ENCODE measurements around the gene DAGLA.

DNA sequence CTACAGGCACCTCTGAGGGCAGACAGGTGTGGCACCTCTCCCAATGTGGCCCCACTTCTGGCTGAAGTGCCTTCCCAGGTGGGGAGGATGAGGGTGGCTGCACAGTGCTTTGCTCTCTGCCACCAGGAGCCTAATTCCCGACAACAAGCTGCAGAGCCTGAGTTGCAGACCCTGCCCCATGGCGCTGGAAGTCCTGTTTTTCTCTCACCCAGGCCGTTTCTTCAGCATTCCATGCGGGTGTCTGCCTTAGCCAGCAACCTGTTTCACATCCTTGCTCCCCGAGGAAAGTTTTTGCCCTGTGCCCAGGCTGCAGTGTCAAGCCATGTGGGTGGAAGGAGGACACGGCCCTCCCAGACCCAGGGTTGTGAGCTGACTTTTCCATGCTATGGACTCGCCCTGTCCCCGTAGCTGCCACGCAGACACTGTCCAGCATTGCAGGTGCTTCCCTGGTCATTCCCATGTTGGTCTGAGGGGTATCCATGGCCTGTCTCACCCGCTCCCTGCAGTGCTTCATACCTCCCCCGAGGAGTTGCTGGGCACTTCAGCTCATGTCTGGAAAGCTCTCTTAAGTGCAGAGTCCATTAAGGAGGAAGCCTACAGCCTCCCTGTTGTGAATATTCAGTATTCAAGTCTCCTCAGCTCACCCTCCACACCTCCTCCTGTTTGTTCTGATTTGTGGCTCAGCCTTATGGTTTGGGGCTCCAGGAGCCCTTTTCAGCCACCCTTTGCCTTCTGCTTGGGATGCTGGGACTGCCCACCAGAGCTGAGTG lies 2.9 kb downstream of the DAGLA start:
- TF ChIP-seq EZH2 (IDR thresholded peaks at IDR 0.05; ENCODE audit: low read depth) = no peak
- TF ChIP-seq, protein P1, sequence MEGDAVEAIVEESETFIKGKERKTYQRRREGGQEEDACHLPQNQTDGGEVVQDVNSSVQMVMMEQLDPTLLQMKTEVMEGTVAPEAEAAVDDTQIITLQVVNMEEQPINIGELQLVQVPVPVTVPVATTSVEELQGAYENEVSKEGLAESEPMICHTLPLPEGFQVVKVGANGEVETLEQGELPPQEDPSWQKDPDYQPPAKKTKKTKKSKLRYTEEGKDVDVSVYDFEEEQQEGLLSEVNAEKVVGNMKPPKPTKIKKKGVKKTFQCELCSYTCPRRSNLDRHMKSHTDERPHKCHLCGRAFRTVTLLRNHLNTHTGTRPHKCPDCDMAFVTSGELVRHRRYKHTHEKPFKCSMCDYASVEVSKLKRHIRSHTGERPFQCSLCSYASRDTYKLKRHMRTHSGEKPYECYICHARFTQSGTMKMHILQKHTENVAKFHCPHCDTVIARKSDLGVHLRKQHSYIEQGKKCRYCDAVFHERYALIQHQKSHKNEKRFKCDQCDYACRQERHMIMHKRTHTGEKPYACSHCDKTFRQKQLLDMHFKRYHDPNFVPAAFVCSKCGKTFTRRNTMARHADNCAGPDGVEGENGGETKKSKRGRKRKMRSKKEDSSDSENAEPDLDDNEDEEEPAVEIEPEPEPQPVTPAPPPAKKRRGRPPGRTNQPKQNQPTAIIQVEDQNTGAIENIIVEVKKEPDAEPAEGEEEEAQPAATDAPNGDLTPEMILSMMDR (conservative IDR thresholded peaks at IDR 0.05) = no peak

All from PC-9 (cell line).